Activated CD4-positive, alpha-beta memory T cell treated with anti-CD3 and anti-CD28 coated beads, Interleukin-2, amount 10 ng/mL, durations not matched to agents 7 days and 5 days (primary cell): ENCODE results near the gene SERINC5. TPM values are rescaled to one million over a fixed set of nuclear protein-coding genes. Genes with fewer than 3 reads are reported as not detected.

ENCODE experiments used
- CTCF ChIA-PET: fragments of 350-600 bp; sonication (Branson Sonifier 250); formaldehyde crosslinking; loops from one replicate; lab custom pipeline; 2021; ENCODE audit warnings: antibody characterized with exemption, inconsistent platforms; lab: Charles Lee
- POLR2A ChIA-PET: fragments of 350-600 bp; sonication (Branson Sonifier 250); formaldehyde crosslinking; loops from one replicate; lab custom pipeline; 2021; ENCODE audit warnings: antibody characterized with exemption; lab: Charles Lee
- DNase-seq: peaks from one replicate; pipeline ENCODE4 v3.0.0-alpha.2; 2020
- H3K27ac Mint-ChIP-seq: one replicate; pipeline ENCODE4 v1.8.0; 2021; ENCODE audit warnings: mild to moderate bottlenecking, mixed read lengths
- H3K27me3 Mint-ChIP-seq: one replicate; pipeline ENCODE4 v1.8.0; 2021; ENCODE audit warnings: mixed read lengths
- H3K36me3 Mint-ChIP-seq: one replicate; pipeline ENCODE4 v1.8.0; 2021; ENCODE audit warnings: low read depth, mixed read lengths
- H3K4me1 Mint-ChIP-seq: one replicate; pipeline ENCODE4 v1.8.0; 2021; ENCODE audit warnings: mixed read lengths
- H3K4me3 Mint-ChIP-seq: one replicate; pipeline ENCODE4 v1.8.0; 2021; ENCODE audit warnings: mild to moderate bottlenecking, mixed read lengths
- H3K9me3 Mint-ChIP-seq: one replicate; pipeline ENCODE4 v1.8.0; 2021; ENCODE audit warnings: mixed read lengths
- total RNA-seq, 2 experiments: library from RNA; stranded (reverse); gene quantifications; one replicate each; pipeline ENCODE4 v1.2.3, GENCODE V29; 2021

Gene SERINC5
- total RNA-seq, 2 experiments from 2014 or later = 59.1 to 60.6 TPM

GRCh38 chr5:80067531-80068245 is 188.2 kb downstream of the SERINC5 start:
- Mint-ChIP-seq H3K4me1 (peaks cover 16% of the 10 kb centered on the region), H3K4me3 (no peak overlapping the region), H3K9me3 (no peaks in the 10 kb centered on the region), H3K27ac (no peak overlapping the region), H3K27me3 (no peaks in the 10 kb centered on the region), H3K36me3 (no peaks in the 10 kb centered on the region)
- ChIA-PET CTCF (interaction anchor here (2.0 kb wide), 1 partner anchor 15 kb away, joined by 5 read pairs; no protein-coding TSS in a partner anchor), POLR2A (no interaction called here)
- no peak for DNase-seq

GRCh38 chr5:80067016-80067415 is 188.8 kb downstream of the SERINC5 start:
- Mint-ChIP-seq H3K27me3 (no peaks in the 10 kb centered on the region), H3K9me3 (no peaks in the 10 kb centered on the region), H3K4me3 (no peak overlapping the region), H3K36me3 (no peaks in the 10 kb centered on the region), H3K27ac (no peak overlapping the region), H3K4me1 (peaks cover 16% of the 10 kb centered on the region)
- DNase-seq = no peak
- POLR2A ChIA-PET = no interaction called here
- CTCF ChIA-PET = interaction anchor here (2.0 kb wide), 1 partner anchor 16 kb away, joined by 5 read pairs; no protein-coding TSS in a partner anchor

GRCh38 chr5:80064124-80064523 is 191.7 kb downstream of the SERINC5 start:
- CTCF ChIA-PET = no interaction called here
- H3K27ac Mint-ChIP-seq = no peak overlapping the region
- H3K4me3 Mint-ChIP-seq = no peak overlapping the region
- no peak for DNase-seq
- no peaks in the 10 kb centered on the region for H3K4me1 Mint-ChIP-seq
- POLR2A ChIA-PET = no interaction called here
- H3K9me3 Mint-ChIP-seq = no peaks in the 10 kb centered on the region
- no peaks in the 10 kb centered on the region for H3K27me3 Mint-ChIP-seq
- H3K36me3 Mint-ChIP-seq = no peaks in the 10 kb centered on the region

Other genes starting within 250 kb of the SERINC5 start
- 1 to 10 TPM; 2.2 to 3.6 TPM for gene THBS4, start 220.7 kb downstream of the SERINC5 start, total RNA-seq
- gene SPZ1, start 64.0 kb upstream of the SERINC5 start, total RNA-seq = not detected
- gene ZFYVE16, start 152.0 kb upstream of the SERINC5 start, total RNA-seq = 10 to 100 TPM; 13.4 to 15.7 TPM
- under 1 TPM in 1 of 2 experiments, not detected in 1; 0.28 TPM for gene FAM151B, start 232.1 kb upstream of the SERINC5 start, total RNA-seq